Glomerular visceral epithelial cell (primary cell): ENCODE results near the gene PTPRN2.

Experiments used
- DNase-seq: peaks from one replicate; pipeline ENCODE4 v3.0.0-alpha.2; 2016; ENCODE audit errors: extremely low spot score

PTPRN2 gene

GRCh38 chr7:158017111-158018097 lies 570.2 kb downstream of the PTPRN2 start:
- DNase-seq = no peak

DNA sequence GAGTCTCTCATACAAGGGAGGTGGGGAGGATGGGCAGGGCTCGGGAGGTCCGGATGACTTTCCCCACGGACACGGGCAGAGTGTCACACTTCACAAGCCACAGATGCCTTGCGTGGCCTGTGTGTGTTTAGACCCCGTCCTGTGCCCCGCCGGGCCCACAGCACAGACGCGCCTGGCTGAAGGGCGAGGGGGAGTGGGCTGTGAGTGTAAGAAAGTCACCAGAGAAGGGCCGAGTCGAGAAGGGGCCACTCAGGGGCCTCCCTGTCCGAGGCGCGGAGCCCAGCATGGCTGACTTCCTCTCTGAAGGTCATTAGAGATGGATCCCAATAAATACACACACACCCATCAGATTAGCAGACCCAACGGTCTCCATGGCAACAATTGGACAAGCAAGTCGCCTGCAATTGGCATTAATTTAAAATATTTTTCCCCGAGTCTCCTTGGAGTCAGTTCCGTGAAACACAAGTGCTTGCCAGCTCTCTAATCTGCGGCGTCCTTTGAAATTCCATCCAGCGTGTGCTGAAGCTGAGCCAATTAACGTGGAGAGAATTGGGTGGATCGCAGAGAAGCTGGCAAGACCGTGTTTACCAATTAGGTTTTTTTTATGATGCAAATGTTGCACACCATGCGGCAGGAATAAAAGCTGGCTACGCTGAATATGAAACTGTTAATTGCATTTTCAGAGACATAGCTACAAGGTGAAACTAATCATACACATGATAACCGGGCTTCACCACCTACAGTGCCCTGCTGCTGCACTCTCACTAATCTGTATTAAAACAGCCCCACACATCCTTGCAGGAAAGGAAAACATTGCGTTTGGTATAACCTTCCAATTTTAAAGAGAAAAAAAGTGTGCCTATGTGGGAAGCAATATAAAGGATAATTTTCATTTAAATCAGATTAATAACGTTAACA lies 571.2 kb downstream of the PTPRN2 start:
- DNase-seq = no peak

DNA sequence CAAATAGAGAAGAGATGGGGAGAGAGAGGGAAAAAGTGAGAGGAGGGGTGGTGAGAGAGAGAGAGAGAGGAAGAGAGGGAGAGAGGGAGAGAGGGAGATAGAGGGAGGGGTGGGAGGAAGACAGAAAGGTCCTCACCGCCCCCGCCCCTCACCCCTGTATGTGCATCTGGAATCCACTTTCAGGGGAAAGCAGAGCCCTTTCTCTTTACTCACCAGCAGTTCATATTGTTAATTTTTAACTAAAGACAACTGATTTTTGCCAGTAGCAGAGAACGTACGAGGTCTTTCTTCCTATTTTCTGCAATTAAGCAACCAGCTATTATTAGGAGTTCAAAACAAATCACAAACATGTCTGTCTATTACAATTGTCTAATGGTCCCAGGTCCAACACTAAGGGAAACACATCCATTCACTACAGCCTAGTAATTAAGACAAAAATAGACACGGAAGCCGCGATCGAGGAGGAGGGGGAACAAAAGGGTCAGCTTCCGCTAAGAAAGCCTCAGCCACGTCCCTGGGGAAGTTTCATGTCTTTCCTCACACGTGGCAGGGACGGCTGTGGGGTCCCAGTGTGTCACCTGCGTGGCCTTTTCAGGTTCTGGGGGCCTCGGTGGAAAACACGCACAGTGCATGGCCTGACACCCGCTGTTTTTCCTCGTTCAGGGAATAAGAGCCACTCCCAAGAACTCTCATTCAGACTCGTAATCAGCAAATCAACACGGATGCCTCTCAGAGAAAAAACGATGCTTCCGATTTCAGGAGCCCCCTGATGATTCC lies 572.0 kb downstream of the PTPRN2 start:
- no peak for DNase-seq

- no peak for DNase-seq
Measured at GRCh38 chr7:158014976-158015375, 572.6 kb downstream of the PTPRN2 start.

GRCh38 chr7:158013085-158013668 lies 574.4 kb downstream of the PTPRN2 start:
- DNase-seq = no peak

- no peak for DNase-seq
Measured at GRCh38 chr7:158011941-158012340, 575.7 kb downstream of the PTPRN2 start.

DNA sequence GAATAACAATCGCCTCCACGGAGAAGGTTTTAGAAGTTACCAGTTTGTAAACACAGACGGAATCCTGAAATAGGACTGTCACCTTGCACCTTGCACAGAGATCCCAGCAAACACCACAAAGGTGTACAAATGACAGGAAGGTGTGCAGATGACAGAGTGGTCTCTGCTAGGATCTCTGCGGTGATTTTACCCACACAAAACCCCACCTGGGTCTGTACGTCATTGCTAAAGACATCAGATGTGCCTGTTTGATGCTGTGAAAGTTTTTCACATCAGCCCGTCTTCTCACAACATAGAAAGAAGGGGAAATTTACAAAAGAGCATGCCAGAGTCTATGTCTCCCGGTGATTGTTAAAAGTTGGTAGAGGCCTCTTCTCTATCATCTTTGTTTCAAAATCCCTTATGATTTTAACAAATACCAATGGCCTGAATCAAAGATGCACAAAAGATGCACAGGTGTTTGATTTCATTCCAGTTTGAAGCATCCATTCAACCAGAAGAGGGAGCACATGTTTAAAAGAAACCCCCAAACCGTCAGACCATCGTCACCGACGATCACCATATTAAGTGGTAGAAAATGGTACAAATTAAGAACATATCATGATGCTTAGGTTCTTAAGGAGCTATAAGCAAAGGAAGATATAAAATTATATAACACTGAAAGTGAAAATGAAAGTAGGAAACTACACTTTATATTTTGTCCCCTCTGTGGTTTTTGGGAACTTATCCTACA lies 576.5 kb downstream of the PTPRN2 start:
- DNase-seq = no peak

DNA sequence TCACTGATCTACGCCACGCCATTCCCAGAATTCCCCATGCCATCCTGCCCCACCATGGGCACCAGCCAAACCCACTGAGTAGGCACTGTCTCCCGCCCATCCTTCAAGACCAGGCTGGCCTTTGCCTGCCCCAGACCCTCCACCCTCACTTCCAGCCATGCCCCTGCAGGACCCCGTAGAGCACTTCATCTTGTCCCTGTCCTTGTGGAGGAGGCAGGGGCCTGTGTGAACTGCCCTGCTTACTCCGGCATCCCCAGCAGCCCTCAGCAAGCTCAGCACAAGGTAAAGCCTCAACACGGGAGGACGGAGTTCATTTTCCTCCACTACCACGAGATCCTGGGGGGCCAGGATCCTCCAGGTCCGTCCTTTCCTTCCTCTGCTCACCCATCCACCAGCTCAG lies 577.7 kb downstream of the PTPRN2 start:
- no peak for DNase-seq

DNA sequence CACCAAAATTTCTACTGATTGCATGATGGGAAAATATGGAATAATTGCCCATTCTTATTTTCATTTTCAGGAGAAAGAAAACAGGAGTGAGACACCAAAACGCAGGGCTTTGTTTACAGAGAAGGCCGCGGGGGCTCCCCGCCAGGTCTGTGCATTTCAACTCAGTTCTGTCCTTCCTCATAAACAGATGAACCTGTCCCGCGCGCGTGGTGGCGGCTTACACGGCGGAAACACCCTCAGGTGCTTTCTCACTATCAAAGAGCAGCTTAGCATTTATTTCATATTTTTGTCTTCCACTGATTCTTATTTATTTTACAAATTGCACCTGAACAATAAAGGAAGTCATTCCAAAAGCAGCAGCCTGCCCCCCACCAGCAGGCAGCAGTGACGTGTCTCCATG lies 579.4 kb downstream of the PTPRN2 start:
- DNase-seq = no peak

DNA sequence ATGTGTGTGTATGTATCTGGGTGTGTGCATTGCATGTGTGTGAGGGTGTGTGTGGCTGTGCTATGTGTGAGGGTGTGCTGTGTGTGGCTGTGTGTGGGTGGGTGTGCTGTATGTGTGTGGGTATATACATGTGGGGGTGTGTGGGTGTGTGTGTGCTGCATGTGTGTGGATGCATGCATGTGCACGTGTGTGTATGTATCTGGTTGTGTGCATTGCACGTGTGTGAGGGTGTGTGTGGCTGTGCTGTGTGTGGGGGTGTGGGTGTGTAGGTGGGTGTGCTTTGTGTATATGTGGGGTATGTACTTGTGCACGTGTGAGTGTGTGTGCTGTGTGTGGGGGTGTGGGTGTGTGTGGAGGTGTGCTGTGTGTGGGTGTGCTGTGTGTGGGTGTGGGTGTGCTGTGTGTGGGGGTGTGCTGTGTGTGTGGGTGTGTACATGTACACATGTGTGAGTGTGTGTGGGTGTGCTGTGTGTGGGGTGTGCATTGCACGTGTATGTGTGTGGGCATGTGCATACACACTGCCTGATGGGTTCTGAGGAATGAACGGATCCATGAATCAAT lies 579.8 kb downstream of the PTPRN2 start:
- DNase-seq = no peak

DNA sequence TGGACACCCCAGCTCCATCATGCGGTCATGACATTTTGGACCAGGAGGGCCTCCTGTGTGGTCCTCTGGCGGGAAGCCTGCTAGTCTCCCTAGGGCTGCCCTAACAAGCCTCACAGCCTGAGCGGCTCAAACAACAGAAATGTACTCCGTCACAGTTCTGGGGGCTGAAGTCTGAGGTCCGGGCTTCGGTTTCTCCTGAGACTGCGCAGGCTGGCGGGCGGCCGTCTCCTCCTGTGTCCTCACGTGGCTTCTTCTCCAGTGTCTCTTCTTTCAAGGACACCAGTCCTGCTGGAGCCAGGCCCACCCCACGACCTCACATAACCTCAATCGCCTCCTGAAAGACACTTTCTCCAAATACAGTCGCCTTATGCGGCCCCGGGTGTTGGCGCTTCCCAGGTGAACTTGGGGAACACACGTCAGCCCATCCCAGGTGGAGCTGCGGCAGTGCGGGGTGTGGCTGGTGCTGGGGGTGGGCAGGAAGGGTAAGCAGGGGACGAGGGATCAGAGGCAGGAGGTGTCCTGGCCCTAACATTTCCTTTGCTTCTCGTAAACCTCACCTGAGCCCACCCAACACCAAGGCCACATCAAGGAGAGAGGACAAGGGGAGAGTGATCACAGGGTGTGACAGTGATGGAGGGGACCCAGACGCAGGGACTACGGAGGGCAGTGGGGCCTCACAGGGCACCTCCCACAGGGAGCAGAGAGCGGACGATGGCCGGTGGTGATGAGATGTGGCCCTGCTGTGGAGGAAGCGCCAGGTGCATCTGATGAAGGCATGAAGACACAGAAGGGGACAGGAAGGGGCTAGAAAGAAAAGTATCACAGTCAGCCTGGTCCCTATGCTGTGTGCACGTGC lies 580.6 kb downstream of the PTPRN2 start:
- no peak for DNase-seq

DNA sequence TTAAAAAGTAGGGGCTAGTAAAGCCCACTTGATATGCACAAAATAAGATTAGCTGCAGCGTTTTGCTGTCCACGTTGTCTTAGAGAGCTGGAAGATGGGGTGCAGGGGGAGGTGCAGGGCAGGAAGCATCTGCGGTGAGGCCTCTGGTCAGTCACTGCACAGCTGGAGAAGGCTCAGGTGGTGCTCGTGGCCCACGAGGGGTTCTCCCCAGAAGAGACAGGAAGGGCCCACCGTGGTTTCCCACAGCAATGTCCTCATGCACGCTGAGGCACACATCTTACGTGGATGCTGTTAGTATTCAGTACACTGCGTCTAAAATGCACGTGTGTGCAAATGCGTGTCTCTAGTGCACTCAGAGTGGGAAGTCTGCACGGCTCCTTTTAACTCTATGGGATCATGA lies 582.1 kb downstream of the PTPRN2 start:
- no peak for DNase-seq

GRCh38 chr7:158004123-158004490 lies 583.5 kb downstream of the PTPRN2 start:
- DNase-seq = no peak

- no peak for DNase-seq
Measured at GRCh38 chr7:158003441-158004122, 584.0 kb downstream of the PTPRN2 start.

- DNase-seq = no peak
Measured at GRCh38 chr7:158002486-158003080, 585.0 kb downstream of the PTPRN2 start.

- no peak for DNase-seq
Measured at GRCh38 chr7:158001621-158002320, 585.9 kb downstream of the PTPRN2 start.

DNA sequence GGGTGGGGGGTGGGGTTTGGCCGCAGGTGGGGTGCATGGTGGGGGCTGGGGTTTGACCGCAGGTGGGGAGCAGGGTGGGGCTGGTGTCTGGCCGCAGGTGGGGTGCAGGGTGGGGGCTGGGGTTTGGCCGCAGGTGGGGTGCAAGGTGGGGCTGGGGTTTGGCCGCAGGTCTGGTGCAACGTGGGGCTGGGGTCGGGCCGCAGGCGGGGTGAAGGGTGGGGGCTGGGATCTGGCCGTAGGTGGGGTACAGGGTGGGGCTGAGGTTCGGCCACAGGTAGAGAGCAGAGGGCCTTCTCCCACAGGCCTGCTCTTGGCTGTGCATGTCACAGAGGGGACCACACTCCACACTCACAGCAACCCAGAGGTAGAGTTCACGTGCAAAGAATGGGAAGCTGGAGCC lies 586.6 kb downstream of the PTPRN2 start:
- DNase-seq = no peak

GRCh38 chr7:158000160-158000559 lies 587.5 kb downstream of the PTPRN2 start:
- no peak for DNase-seq
